Inflammatory macrophage treated with lipopolysaccharide for 4 hours (primary cell): ENCODE results near the gene DLGAP4.

ENCODE experiments used
- DNase-seq: peaks from one replicate; pipeline ENCODE4 v3.0.0-alpha.2; 2020

The DLGAP4 gene

DNA sequence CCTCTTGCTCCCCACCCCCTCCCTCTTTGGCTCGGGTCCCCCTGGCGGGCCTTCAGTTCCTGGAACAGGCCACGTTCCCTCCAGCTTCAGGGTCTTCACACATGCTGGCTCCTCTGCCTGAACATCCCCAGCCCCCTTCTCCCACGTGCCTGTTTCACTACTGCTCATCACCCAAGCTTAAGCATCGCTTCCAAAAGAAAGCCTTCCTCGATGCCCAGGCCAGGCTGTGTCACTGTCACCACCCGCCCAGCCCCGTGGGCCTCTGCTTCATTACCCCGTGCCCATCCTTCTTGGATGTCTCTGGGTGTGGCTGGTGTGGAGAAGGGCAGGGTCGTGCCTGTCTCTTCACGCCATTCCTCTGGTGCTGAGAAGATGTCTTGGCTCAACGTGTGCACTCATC, 2.8 kb downstream of the DLGAP4 start:
- no peak for DNase-seq

DNA sequence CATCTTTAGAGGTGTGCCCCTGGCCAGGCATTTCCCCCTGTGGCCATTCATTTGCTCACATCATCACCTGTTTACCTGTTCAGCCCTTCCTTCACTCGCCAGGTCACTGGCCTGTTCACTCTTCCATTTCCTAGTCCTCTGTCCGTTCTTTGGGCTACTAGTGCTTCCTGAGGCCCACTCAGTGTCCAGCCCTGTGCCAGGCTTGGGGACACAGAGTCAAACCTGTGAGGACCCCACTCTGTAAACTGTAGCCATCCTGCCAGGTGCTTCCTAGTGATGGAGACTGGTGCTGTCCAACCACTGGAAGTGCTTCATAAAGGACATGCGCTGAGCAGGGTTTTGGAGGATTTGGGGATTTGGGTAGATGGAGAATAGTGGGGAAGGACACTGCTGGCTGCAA, 3.5 kb downstream of the DLGAP4 start:
- no peak for DNase-seq

DNA sequence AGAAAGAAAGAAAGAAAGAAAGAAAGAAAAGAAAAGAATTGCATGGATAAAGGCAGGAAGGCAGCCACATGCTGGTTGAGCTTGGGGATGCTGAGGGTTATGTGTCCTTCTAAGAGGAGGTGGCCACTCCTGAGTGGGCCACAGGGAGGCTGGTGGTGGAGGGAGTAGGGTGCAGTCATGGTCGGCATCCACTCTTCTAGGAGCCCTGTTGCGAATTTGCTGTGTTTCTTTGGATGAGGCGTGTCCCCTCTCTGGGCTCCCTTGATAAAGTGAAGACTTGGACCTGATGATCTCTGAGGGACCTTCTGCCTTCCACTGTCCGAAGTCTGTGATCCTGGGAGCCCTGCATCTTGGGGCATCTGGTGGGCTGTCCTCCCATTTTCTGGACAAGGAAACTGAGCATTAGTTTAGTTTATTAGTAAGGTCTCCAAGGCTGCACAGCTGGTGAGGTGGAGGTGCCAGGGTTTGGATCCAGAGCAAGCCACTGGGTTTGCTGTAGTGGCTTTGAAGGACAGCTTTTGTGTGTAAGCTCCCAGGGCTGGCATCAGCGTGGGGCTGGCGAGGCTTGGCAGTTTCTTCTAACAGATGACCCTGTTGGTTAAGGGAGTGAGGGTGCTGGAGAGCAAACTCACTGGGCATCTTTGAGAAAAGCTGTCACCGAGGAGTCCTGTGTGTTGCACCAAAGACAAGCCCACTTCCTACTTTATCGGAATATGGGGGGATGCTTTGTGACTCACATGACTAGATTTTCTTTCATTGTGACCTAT, 4.3 kb downstream of the DLGAP4 start:
- DNase-seq = no peak

DNA sequence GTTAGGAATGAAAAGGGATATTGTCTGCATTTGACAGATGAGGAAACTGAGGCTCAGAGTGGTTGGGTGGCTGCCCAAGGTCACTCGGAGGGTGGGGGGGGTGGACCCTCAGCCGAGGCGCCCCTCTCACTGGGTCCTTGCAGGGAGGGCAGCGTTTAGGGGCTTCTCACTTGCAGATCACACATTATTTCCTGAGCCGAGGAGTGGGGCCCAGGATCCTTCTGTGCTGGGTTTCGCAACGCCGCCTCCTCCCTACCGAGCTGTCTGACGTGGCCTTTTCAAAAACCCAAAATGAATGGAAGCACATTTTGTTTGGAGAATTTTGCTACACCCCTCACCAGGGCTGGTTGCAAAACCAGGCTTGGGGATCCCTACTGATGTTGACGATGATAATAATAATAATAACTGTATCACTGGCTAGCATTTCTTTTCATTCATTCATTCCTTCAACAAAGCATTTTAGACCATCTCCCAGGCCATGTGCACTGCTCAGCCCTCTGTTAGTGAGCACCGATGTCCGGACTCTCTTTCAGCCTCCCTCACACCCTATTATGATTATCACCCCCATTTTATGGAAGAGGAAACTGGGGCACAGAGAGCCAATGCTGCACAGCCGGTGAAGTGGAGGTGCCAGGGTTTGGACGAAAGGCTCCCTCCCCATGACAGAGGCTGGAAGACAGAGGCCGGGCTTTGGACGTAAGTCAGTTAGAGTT, 5.2 kb downstream of the DLGAP4 start:
- no peak for DNase-seq

DNA sequence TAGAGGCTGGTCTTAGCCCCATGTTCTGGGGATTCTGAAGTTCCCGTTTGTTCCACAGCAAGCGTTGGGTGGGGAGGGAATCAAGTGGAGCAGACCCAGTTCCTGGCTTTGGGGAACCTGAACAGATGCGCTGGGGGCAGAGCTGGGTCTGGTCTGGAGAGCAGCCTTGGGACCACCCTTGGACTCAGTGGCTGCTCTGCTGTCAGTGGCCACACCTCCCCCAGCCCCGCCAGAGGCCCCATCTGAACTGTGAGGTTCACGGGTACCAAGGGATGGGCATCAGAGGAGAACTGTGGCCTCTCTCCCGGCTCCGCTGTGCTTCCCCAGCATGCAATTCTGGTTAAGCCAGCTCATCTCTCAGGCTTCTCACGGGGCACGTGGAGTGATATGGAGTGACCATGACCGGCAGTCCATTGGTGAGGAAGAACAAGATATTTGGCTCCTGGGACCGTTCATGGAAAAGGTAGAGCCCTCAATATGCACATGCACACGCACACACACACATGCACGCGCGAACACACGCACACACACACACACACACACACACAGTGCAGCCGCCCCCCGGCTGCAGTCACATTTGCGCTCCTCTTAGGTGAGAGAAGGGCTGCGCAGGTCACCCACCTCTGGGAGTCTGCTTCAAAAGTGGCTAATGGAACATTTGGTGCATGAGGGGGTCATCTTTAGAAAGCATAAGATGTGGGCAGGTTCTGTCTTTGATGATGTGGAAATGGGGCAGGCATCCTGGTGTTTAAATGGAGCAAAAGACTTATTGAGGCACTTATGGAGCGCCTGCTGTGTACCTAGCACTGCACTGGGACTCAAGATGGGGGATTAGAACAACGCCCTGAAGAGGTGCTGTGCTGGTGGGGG, 6.0 kb downstream of the DLGAP4 start:
- no peak for DNase-seq

DNA sequence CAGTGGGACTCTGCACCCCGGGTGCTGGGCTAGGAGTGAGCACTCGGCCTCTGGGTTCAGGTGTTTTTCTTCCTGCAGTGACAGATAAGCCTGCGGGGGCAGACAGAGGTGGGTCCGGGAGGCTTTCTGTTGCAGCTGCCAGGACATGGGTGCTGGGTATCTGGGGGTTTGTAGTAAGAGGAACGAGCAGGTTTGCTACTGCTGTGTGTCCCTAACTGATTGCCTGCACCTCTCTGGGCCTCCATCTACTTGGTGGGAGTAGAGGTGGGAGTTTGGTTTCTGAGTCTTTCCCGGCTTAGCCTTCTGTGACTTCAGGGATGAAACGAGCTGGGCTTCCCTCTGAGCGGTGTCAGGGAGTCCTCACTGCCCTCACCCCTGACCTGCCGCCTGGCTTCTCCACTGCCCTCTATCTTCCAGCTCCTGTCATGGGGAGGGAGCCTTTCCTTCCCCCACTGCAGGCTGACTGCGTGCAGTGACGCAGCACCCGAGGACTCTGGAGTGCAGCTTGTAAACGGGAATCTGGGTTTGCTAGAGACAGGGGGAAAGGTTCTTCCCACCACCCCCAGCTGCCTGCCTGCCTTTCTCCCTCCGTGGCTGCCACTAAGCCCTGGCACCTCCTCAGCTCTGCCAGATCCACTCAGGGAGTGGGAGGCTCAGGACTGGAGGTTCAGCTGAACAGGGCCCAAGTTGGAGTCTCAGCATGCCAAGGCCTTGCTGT, 6.7 kb downstream of the DLGAP4 start:
- no peak for DNase-seq

DNA sequence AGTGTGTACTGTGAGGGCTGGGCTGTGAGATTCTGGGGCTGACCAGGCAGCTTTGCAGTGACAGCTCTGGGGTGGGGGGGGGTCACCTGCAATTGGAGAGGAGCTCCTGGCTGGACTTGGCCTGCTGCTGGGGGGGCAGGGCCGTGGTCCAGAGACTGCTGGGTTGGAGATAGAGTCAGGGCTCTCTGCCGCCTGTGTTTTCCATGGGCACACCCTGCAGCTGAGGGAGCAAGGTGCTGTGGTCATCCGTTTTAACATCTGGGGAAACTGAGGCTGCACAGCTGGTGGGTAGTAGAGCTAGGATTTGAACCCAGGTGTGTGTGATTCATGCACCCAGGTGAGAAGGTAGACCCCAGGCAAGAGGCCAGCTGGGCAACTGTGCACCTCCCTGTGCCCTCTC, 7.3 kb downstream of the DLGAP4 start:
- DNase-seq = no peak

DNA sequence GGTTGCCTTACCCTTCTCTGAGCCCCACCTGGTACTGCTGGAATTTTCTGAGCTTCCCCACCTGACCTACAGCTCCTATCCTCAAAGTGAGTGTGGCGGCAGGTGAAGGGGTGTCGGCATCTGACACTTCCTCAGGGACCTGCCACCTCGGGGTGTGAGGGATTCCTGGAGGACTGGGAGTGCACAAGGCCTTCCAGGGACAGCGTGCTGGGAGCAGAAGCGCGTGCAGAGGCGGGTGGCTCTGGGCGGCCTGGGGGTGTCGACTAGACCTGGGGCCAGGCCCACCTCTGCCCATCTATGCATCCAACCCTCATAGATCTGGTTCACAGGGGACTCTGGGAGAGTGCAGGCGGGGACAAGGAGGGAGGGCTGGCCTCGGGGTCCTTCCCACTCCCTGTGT, 7.8 kb downstream of the DLGAP4 start:
- DNase-seq = no peak

DNA sequence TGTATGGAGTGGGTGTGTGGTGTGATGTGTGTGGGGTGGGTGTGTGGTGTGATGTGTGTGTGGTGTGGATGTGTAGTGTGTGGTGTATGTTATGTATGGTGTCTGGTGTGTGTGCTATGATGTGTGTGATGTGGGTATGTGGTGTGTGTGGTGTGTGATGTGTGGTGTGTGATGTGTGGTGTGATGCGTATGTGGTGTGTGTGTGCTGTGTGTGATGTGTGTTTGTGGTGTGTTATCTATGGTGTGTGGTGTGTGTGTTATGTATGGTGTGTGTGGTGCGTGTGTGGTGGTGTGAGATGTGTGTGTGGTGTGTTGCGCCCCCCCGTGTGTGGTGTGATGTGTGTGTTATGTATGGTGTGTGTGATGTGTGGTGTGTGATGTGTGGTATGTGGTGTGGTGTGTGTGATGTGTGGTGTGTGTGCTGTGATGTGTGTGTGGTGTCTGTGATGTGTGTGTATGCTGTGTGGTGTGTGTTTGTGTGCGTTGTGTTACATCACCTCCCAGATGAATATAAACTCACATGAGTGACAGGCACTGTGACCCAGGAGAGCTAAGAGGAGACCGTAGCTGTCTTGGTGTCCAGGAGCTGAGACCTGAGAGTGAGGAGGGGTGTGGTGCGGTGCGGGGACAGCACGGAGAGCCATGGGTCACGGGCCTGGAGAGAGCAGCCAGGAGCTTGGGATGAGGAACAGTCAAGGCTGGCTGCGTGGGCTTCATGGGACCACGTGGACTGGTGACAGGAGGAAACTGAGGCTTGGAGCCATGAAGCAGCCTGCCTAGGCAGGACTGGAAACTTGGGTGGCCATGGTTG, 8.8 kb downstream of the DLGAP4 start:
- no peak for DNase-seq

DNA sequence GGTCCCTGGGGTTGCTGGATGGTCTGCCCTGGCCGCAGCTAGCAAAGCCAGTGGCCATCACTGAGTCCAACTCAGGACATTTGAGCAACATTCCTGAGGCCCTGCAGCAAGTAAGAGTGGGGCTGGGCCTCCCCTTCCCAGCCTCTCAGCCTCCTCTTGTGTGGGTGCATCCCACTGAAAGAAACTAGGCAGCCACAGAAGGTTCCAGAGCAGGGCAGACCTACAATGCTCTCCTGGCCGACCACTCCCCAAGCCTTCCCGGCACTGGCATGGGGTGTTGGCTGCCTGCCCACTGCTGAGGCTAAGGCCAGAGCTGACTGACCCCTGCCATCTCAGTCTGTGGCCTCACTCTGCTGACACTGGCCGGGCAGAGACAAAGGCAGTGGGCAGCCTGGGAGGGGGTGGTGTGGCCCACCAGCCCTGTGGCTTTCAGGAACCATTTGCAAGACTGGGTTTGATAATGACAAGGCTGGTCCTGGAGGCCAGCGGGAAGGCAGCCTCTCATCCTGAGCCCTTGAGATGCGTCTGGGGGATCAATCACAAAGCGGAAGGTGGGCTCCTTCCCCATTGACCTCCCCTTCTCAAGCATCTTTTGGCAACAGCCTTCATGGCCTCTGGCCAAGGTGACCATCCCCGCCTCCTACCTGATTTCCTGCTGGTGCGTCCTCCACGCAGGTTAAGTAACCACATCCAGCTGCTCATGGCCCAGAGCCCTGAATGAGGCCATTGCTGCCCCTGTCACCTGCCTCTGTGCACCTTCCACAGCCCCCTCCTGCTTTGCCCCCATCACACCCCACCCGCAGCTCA, 9.6 kb downstream of the DLGAP4 start:
- no peak for DNase-seq

DNA sequence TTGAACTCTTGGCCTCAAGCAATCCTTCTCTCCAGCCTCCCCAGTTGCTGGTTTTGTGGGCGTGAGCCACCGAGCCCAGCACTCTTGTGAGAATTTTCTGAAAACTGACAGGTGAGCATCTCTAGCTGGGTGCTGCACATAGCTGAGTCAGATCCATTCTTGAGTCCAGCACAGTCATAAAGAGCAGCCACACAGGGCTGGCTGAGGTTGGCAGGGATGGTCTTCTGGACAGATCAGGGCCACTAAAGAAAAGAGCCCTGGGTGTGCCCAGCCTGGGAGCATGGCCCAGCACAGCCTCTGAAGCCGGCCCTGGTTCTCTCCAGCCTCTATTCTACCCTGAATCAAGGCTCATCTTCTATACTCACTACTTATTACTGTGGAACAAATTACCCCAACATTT, 11.5 kb downstream of the DLGAP4 start:
- no peak for DNase-seq

DNA sequence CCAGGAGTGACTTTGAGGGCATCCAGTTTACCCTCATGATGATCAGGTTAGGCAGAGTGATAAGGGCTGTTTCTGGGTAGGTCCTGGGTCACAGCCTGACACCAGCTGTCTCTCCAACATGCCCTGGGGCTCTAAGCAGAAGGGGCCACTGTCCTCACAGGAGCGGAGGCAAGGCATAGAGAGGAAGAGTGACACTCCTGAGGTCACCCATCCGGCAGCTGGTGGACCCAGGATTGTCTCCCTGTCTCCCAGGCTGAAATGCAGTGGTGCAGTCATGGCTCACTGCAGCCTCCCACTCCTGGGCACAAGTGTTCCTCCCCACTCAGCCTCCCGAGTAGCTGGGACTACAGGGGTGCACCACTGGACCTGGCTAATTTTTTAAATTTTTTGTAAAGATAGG, 12.0 kb downstream of the DLGAP4 start:
- no peak for DNase-seq

DNA sequence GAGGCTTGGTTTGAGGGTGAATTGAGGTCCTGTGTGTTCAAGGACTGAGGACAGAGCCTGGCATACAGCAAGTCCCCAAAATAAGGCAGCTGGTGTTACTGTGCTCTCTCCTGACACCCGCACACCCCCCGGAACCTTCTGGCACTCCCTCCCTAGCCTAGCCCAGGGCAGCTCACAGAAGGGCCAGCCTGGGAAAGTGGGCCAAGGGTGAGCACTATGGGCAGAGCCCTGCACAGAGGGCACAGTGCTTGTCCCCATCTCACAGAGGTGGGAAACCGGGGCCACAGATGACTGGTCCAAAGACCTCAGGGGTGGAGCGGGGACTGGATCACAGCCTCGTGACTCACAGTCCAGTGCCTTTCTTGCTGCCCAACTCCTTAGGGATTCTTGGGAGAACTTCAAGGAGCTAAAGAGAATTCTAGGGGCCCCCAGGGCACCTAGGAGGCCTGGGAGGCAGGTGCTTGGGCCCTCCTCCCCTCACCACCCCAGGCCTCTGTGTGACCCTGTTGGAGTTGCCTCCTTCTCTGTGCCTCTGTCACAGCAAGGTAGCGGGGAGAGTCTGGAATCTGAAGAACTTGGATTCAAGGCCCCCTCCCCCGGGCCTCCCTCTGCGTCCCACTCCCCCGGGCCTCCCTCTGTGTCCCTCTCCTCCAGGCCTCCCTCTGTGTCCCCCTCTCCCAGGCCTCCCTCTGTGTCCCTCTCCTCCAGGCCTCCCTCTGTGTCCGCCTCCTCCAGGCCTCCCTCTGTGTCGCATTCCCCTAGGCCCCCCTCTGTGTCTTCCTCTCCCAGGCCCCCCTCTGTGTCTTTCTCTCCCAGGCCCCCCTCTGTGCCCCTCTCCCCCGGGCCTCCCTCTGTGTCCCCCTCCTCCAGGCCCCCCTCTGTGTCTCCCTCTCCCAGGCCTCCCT, 13.5 kb downstream of the DLGAP4 start:
- DNase-seq = no peak

DNA sequence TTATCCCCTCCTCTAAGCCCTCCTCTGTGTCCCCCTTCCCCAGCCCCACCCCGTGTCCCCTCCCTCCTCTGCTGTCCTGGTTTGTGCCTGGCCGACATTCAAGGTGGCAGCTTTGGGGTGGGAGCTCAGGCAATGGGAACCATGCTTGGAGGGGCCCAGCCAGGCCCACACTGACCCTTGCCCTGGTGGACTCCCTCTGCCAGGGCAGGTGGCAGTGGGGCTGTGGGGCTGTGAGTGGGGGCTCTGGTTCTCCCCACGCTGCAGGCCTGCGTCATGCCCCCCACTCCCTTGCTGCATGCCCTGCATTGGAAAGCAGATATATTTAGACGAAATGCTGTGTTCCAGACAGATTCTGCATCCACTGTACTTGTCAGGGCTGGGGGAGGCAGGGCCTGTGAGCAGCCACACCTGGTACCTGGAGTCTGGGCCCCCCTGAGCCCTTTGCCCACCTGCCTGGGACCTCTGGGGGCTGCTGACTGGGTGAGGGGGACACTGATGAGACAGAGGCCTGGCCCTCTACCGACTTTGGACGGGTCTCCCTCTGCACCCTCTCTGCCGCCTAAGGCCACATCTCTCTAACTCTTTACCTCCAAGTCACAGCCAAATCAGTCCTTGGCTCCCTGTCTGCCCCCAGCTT, 14.2 kb downstream of the DLGAP4 start:
- no peak for DNase-seq

DNA sequence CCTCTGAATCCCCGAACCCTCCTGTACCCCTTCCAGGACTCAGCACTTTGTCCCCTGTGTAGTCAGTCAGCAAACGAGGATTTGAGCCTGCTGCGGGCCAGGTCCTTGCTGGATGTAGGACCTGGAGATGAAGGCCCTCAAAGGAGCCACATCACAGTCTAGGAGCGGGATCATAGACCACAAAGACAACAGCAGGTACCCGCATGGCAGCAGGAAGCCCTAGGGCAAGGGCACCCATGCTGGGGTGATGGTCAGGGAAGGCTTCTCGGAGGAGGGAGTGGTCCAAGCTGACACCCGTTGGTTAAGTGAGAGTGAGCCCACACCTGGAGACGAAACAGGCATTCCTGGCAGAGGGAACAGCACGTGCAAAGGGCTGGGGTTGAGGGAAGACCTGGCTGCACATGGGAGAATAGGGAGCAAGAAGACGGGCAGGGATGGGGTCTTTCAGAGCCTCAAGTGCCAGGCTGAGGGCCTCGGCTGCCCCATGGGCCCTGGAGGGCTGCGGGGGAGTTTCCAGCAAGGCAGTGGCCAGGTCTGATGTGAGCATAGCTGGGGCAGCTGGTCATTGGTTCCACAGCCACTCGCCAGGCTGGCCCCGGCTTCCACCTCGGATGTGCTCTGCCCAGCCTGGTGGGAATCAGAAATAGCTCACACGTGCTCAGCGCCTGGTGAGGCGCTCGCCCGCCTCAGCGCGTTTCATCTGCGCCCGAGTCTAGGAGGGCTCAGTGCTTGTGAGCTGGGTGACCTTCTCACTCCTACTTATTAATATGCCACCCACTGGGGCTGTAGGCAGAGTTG, 15.0 kb downstream of the DLGAP4 start:
- DNase-seq = no peak

DNA sequence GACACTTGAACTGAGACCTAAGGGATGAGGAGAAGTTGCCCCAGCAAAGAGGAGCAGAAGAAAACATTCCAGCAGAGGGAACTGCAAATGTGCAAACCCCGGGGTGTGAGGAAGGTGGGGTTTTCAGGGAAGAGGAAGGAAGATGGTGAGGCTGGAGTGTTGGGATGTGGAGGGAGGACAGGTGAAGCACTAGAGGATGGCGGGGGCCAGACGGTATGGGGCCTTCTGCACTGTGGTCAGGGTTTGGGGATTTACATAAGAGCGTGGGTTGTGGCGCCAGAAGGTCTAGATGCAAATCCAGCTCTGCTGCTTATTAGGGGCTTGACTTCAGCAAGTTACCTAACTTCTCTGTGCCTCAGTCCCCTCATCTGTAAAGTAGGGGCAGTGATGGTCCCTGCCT, 16.0 kb downstream of the DLGAP4 start:
- DNase-seq = no peak

DNA sequence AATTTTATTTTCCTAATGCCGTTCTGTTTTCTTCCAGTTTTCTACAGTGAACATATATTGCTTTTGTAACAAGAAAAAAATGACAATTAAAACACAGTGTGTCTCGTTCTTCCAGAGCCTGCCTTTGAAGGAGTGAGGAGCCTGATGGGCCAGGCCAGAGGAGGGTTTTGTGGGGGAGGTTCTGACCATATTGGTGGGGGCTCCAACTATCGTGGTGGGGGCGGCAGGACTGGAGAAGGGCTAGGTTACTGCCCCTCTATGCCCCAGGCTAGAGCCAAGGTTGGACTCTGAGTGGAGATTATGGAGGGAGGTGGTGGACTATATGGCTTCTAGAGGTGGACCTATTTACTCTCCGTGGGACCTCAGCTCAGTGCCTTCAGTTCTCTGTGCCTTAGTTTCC, 24.0 kb downstream of the DLGAP4 start:
- DNase-seq = no peak

DNA sequence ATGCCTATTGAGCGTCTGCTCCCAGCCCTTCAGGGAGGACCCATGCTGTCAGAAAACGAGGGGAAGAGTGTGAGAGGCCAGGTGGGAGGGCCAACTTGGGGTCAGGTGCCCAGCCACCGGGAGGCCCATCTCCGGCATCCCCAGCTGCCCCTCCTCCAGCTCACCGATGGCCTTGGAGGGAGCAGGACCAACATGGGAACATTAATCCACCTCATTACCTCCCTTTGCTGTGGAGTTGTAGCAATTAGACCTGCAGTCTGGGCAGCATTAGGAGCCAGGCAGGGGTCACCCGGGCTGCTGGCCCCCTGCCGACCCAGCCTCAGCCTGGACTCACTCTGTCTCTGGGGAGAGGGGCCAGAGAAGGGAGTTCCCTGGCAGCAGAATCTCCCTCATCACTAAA, 25.1 kb downstream of the DLGAP4 start:
- DNase-seq = no peak

DNA sequence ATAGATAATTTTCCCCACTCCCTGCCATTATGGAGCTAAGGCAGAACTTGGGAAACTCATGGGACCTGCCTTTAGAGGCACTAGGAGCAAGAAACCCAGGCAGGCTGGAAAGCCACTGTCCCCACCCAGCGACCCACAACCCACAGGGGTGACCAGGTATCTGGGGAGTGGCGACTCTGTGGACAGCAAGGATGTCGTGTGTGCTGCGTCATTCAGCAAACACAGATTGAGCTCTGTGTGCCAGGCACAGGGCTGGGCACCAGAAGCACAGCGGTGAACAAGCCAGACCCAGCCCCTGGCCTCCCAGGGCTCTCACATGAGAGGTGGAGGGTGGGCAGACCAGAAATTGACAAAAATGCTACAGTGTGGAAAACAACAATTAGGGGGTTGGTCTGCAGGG, 27.7 kb downstream of the DLGAP4 start:
- no peak for DNase-seq
